GM12878 (cell line): ENCODE data around the gene NRG3.

ENCODE experiments used
- CBX5 ChIP-seq: sonication (generic); IDR thresholded peaks from 2 replicates; pipeline ENCODE4 v1.6.1; 2016; ENCODE audit warnings: low read depth, moderate library complexity, mild to moderate bottlenecking, inconsistent platforms
- CTCF ChIP-seq, 3 experiments: IDR thresholded peaks in 2 of 3; conservative IDR thresholded peaks in 1 of 3; 2 replicates each; pipeline ENCODE4 v1.5.1; 2011; ENCODE audit warnings: low read depth in 3 of 3, low read length in 3 of 3, mild to moderate bottlenecking in 3 of 3, control low read depth in 2 of 3, moderate library complexity in 2 of 3, inconsistent platforms in 1 of 3, mixed read lengths in 1 of 3; ENCODE audit not compliant: control insufficient read depth in 2 of 3, insufficient read depth in 1 of 3; ENCODE audit errors: extremely low read depth in 1 of 3
- EP300 ChIP-seq, 2 experiments: fragments of 150-350 bp in 1 of 2; IDR thresholded peaks; 2 replicates each; pipeline ENCODE4 v1.6.1; 2011 to 2012; ENCODE audit warnings: low read depth in 2 of 2, low read length in 2 of 2, borderline replicate concordance in 1 of 2, improper control_type of control experiment in 1 of 2, inconsistent platforms in 1 of 2; ENCODE audit not compliant: control insufficient read depth in 1 of 2
- ESRRA ChIP-seq: IDR thresholded peaks from 2 replicates; pipeline ENCODE4 v1.6.1; 2012; ENCODE audit warnings: mild to moderate bottlenecking, low read length, improper control_type of control experiment
- JUND ChIP-seq: IDR thresholded peaks from 2 replicates; pipeline ENCODE4 v1.6.1; 2012; ENCODE audit warnings: low read depth, mild to moderate bottlenecking, low read length, improper control_type of control experiment, moderate library complexity
- MLLT1 ChIP-seq: fragments of 450-650 bp; IDR thresholded peaks from 2 replicates; pipeline ENCODE4 v1.6.1; 2016; ENCODE audit warnings: mild to moderate bottlenecking
- NR2F1 ChIP-seq: fragments of 450-650 bp; conservative IDR thresholded peaks from 2 replicates; pipeline ENCODE4 v1.6.1; 2017; ENCODE audit warnings: mild to moderate bottlenecking
- POLR2AphosphoS5 ChIP-seq: IDR thresholded peaks from 2 replicates; pipeline ENCODE4 v1.6.1; 2011; ENCODE audit warnings: mild to moderate bottlenecking, low read length, inconsistent platforms
- YY1 ChIP-seq: IDR thresholded peaks from 2 replicates; pipeline ENCODE4 v1.6.1; 2011; ENCODE audit warnings: low read depth, mild to moderate bottlenecking, low read length
- ZBTB4 ChIP-seq: fragments of 450-650 bp; formaldehyde crosslinking; IDR thresholded peaks from 2 replicates; pipeline ENCODE4 v1.4.0; 2022; ENCODE audit warnings: mild to moderate bottlenecking, moderate library complexity

GRCh38 chr10:82847242-82847641 lies 972.2 kb downstream of the NRG3 start:
- TF ChIP-seq CTCF (IDR thresholded peaks at IDR 0.05 in 2 of 3, conservative IDR thresholded peaks at IDR 0.05 in 1 of 3; ENCODE audit: control insufficient read depth in 2 of 3, extremely low read depth in 1 of 3, insufficient read depth in 1 of 3, low read depth in 3 of 3, low read length in 3 of 3) (no peak), CBX5 (no peak), JUND (no peak), NR2F1 (no peak), ZBTB4 (CRISPR knock-in tag) (no peak), POLR2AphosphoS5 (no peak), EP300 (IDR thresholded peaks at IDR 0.05; ENCODE audit: borderline replicate concordance in 1 of 2, control insufficient read depth in 1 of 2, low read depth in 2 of 2, low read length in 2 of 2) (no peak), YY1 (no peak), MLLT1 (no peak), ESRRA (no peak)
